Nephron (organoid): ENCODE measurements around the gene PLCL2.

Experiments
- H3K27ac Mint-ChIP-seq, 3 experiments: 2 replicates each; pipeline ENCODE4 v1.8.0; 2020; ENCODE audit warnings: mixed read lengths in 3 of 3, mild to moderate bottlenecking in 2 of 3, moderate library complexity in 1 of 3
- H3K27me3 Mint-ChIP-seq: 2 replicates; pipeline ENCODE4 v1.8.0; 2021; ENCODE audit warnings: low read depth, mild to moderate bottlenecking, moderate library complexity, mixed read lengths
- H3K36me3 Mint-ChIP-seq: 2 replicates; pipeline ENCODE4 v1.8.0; 2020; ENCODE audit warnings: low read depth, mixed read lengths
- H3K4me1 Mint-ChIP-seq: 2 replicates; pipeline ENCODE4 v1.8.0; 2020; ENCODE audit warnings: mixed read lengths
- H3K4me3 Mint-ChIP-seq, 3 experiments: 2 replicates each; pipeline ENCODE4 v1.8.0; 2020; ENCODE audit warnings: mild to moderate bottlenecking in 3 of 3, mixed read lengths in 3 of 3, moderate library complexity in 2 of 3
- H3K9me3 Mint-ChIP-seq: 2 replicates; pipeline ENCODE4 v1.8.0; 2020; ENCODE audit warnings: mixed read lengths
- TF ChIP-seq, protein P1 (sequence below), 3 experiments: fragments of 200-600 bp; sonication (generic); IDR thresholded peaks; one replicate each; pipeline ENCODE4 v1.5.0; 2021; ENCODE audit warnings: antibody characterized with exemption in 3 of 3; ENCODE audit not compliant: unreplicated experiment in 3 of 3

The PLCL2 gene

DNA sequence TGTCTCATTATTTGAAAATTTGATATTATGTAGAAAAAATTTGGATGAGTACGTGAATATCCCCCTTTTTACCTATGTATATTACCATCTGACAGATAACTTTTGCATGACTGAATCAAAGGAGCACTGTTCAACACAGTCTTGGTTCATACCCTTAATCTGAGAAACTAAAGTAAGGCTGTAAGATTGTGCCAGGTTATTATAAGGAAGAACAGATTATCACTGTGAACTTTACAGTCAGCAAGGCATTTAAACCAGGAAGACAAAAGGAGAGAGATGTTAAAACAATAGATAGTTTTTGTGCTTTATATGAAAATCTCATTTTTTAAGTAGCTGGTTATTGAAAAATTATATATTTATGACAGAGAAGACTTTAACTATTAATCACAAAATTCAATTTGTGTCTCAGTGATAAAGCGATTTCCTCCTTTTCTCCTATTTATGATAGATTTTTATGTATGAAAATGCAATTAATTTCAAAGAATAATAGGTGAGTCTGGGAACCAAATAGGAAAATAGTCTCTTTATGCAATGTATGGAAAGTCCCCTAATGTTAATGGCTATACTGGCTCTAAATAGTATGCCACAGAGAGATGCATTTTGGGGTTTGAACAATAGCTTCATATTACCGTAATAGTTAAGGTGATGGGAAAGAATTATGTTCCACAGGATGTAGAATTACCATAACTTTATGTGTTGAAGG is 33.4 kb downstream of the PLCL2 start:
- TF ChIP-seq, protein P1, sequence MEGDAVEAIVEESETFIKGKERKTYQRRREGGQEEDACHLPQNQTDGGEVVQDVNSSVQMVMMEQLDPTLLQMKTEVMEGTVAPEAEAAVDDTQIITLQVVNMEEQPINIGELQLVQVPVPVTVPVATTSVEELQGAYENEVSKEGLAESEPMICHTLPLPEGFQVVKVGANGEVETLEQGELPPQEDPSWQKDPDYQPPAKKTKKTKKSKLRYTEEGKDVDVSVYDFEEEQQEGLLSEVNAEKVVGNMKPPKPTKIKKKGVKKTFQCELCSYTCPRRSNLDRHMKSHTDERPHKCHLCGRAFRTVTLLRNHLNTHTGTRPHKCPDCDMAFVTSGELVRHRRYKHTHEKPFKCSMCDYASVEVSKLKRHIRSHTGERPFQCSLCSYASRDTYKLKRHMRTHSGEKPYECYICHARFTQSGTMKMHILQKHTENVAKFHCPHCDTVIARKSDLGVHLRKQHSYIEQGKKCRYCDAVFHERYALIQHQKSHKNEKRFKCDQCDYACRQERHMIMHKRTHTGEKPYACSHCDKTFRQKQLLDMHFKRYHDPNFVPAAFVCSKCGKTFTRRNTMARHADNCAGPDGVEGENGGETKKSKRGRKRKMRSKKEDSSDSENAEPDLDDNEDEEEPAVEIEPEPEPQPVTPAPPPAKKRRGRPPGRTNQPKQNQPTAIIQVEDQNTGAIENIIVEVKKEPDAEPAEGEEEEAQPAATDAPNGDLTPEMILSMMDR (IDR thresholded peaks at IDR 0.05; ENCODE audit: unreplicated experiment in 3 of 3): no peak
- H3K4me3 Mint-ChIP-seq: no peak overlapping the region
- H3K4me1 Mint-ChIP-seq: peaks cover 18% of the 10 kb centered on the region

DNA sequence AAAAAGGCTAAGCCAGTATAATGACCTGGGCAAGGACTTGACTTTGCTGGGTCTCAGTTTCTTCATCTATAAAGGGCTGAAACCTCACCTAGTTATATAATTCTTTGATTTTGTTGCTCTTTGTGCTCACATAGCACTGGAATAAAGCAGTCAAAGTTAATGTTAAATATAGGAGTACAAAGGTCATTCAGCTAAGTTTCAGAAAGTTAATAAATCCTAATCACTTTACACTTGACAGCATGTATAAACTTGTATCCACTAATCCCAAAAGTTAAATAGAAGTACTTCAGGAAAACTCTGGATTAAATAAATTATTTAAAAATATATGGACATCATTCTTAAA is 33.9 kb downstream of the PLCL2 start:
- H3K4me1 Mint-ChIP-seq: peaks cover 18% of the 10 kb centered on the region
- no peaks in the 10 kb centered on the region for H3K9me3 Mint-ChIP-seq
- peaks cover 3% of the 10 kb centered on the region for H3K36me3 Mint-ChIP-seq
- peak overlapping the region in 1 of 3 experiments; percentile 72 for H3K27ac Mint-ChIP-seq
- H3K27me3 Mint-ChIP-seq: no peaks in the 10 kb centered on the region
- H3K4me3 Mint-ChIP-seq: no peak overlapping the region
- TF ChIP-seq, protein P1 (IDR thresholded peaks at IDR 0.05; ENCODE audit: unreplicated experiment in 3 of 3): no peak

More for the DNA sequence above, 33.4 kb downstream of the PLCL2 start:
- no peaks in the 10 kb centered on the region for H3K9me3 Mint-ChIP-seq
- peaks cover 2% of the 10 kb centered on the region for H3K36me3 Mint-ChIP-seq
- peak overlapping the region in 1 of 3 experiments; percentile 72 for H3K27ac Mint-ChIP-seq
- no peaks in the 10 kb centered on the region for H3K27me3 Mint-ChIP-seq

DNA sequence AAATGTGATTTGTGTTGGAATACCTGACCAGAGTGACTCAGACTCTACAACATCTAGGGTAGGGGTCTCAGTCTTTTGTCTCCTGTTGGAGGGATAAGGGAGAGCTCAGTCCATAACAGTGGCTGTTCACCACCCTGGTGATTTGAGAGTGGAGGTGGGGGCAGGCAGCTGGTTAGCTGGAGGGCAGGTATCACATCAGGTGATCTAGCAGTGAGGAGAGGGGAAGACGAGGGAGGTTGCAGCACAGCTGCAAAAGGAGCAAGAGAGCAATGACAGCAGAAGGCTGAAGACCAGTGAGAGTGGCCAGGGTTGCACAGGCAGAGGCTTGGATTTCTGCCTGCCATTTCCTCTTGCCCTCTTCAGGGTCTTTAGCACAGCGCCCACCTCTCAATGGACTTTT is 38.4 kb downstream of the PLCL2 start:
- no peak overlapping the region for H3K27ac Mint-ChIP-seq
- peaks cover 8% of the 10 kb centered on the region for H3K36me3 Mint-ChIP-seq
- no peak overlapping the region for H3K4me3 Mint-ChIP-seq
- TF ChIP-seq, protein P1 (IDR thresholded peaks at IDR 0.05; ENCODE audit: unreplicated experiment in 3 of 3): no peak
- H3K4me1 Mint-ChIP-seq: peaks cover 1% of the 10 kb centered on the region
- H3K27me3 Mint-ChIP-seq: no peaks in the 10 kb centered on the region
- H3K9me3 Mint-ChIP-seq: peaks cover 4% of the 10 kb centered on the region

DNA sequence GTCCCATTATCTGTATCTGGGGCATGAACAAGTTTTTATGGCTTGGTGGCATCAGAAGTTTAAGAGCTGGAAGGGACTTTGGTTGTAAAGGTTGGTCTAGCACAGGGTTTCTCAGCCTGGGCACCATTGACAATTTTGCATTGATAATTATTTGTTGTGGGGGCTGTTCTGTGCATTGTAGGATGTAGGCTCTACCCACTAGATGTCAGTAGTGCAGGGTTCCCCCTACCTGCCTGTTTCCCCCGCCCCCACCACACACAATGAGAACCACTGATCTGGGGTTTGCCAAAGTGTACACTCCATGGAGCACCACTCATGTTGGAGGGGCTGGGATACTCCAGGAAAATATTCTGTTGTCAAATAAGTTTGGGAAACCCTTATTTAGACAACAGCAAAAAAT is 42.7 kb downstream of the PLCL2 start:
- Mint-ChIP-seq H3K4me3 (no peak overlapping the region), H3K4me1 (peaks cover 22% of the 10 kb centered on the region)

DNA sequence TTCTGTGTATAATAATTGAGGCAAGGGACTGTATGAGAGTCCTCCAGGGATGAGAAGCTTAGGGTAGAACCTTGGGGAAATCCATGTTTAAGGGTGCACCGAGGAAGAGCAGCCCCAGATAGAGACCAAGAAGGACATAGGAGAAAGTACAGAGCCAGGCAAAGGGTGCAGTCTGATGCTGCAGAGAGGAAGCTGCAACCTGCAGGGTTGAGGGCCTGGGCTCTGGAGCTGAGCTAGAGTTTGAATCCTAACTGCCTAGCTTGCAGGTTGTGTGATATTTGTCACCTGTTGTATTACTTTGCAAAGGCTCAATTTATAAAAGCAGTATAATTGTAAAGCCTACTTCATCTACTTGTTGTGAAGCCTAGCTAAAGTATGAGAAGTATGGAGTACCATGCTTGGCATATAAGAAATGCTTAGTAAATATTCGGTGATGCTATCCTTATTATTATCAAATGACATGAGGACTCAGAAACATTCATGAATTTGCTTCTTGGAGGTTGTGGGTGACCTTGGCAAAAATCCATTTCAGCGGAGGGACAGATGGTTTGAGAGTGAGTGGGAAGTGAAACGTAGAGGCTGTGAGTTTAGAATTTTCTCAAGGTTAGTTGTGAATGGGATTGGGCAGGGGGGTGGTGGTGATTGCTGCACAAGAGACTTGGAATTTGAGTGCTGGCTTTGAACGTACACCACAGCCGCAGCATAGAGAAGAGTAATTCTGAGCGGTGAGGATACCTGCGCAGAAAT is 43.8 kb downstream of the PLCL2 start:
- Mint-ChIP-seq H3K4me3 (no peak overlapping the region), H3K4me1 (peaks cover 22% of the 10 kb centered on the region), H3K36me3 (peaks cover 5% of the 10 kb centered on the region), H3K9me3 (peaks cover 4% of the 10 kb centered on the region), H3K27me3 (no peaks in the 10 kb centered on the region), H3K27ac (peak overlapping the region in 1 of 3 experiments; percentile 12)
- TF ChIP-seq, protein P1 (IDR thresholded peaks at IDR 0.05; ENCODE audit: unreplicated experiment in 3 of 3): no peak

More for the DNA sequence above, 42.7 kb downstream of the PLCL2 start:
- Mint-ChIP-seq H3K27ac (no peak overlapping the region), H3K36me3 (peaks cover 8% of the 10 kb centered on the region), H3K9me3 (peaks cover 4% of the 10 kb centered on the region), H3K27me3 (no peaks in the 10 kb centered on the region)
- TF ChIP-seq, protein P1 (IDR thresholded peaks at IDR 0.05; ENCODE audit: unreplicated experiment in 3 of 3): no peak
